GM19239 (cell line): Measurements from ENCODE around the gene ZNF618.

Experiments
- DNase-seq: peaks from one replicate; pipeline ENCODE4 v3.0.0; 2011; ENCODE audit warnings: low spot score; ENCODE audit not compliant: insufficient read length
- FAIRE-seq: peaks from 2 replicates; lab custom pipeline; 2011; peaks lifted over from hg19 to GRCh38; lab: Jason Lieb, UNC

Gene ZNF618

GRCh38 chr9:113879911-113880310 lies 3.8 kb downstream of the ZNF618 start:
- FAIRE-seq (no peak), DNase-seq (no peak)

- no peak for DNase-seq
- no peak for FAIRE-seq
Measured at GRCh38 chr9:113882181-113882580, 6.1 kb downstream of the ZNF618 start.

GRCh38 chr9:113882636-113883164 lies 6.6 kb downstream of the ZNF618 start:
- FAIRE-seq, result no peak
- no peak for DNase-seq

GRCh38 chr9:113885183-113886025 lies 9.3 kb downstream of the ZNF618 start:
- FAIRE-seq, result no peak

GRCh38 chr9:113886026-113886369 lies 9.9 kb downstream of the ZNF618 start:
- DNase-seq, result no peak
- no peak for FAIRE-seq

More at GRCh38 chr9:113885183-113886025, 9.3 kb downstream of the ZNF618 start:
- DNase-seq, result no peak

GRCh38 chr9:113886466-113886865 lies 10.4 kb downstream of the ZNF618 start:
- FAIRE-seq, result no peak

GRCh38 chr9:113886933-113887332 lies 10.8 kb downstream of the ZNF618 start:
- no peak for FAIRE-seq
- DNase-seq, result no peak

More at GRCh38 chr9:113886466-113886865, 10.4 kb downstream of the ZNF618 start:
- DNase-seq, result no peak

- FAIRE-seq, result no peak
- DNase-seq, result no peak
Measured at GRCh38 chr9:113887436-113887835, 11.3 kb downstream of the ZNF618 start.

GRCh38 chr9:113888336-113888735 lies 12.2 kb downstream of the ZNF618 start:
- DNase-seq (no peak), FAIRE-seq (no peak)

- no peak for FAIRE-seq
- no peak for DNase-seq
Measured at GRCh38 chr9:113888976-113889375, 12.9 kb downstream of the ZNF618 start.

GRCh38 chr9:113890704-113891103 lies 14.6 kb downstream of the ZNF618 start:
- FAIRE-seq (no peak), DNase-seq (no peak)

GRCh38 chr9:113892861-113893491 lies 16.9 kb downstream of the ZNF618 start:
- FAIRE-seq, result no peak
- DNase-seq, result no peak

- FAIRE-seq (no peak), DNase-seq (no peak)
Measured at GRCh38 chr9:113894166-113894565, 18.1 kb downstream of the ZNF618 start.

GRCh38 chr9:113895526-113895925 lies 19.4 kb downstream of the ZNF618 start:
- DNase-seq (no peak), FAIRE-seq (no peak)

- no peak for DNase-seq
- no peak for FAIRE-seq
Measured at GRCh38 chr9:113896713-113897112, 20.6 kb downstream of the ZNF618 start.

- no peak for FAIRE-seq
- DNase-seq, result no peak
Measured at GRCh38 chr9:113898151-113898550, 22.0 kb downstream of the ZNF618 start.

GRCh38 chr9:113898596-113898995 lies 22.5 kb downstream of the ZNF618 start:
- DNase-seq (no peak), FAIRE-seq (no peak)

GRCh38 chr9:113899205-113899604 lies 23.1 kb downstream of the ZNF618 start:
- no peak for FAIRE-seq
- no peak for DNase-seq

GRCh38 chr9:113901221-113901688 lies 25.1 kb downstream of the ZNF618 start:
- DNase-seq, result no peak
- FAIRE-seq, result no peak

GRCh38 chr9:113903514-113904077 lies 27.5 kb downstream of the ZNF618 start:
- FAIRE-seq (no peak), DNase-seq (no peak)
